IMR-90 (cell line): ENCODE measurements around the gene SLC25A26. TPM values are rescaled to one million over a fixed set of nuclear protein-coding genes. Genes with fewer than 3 reads are reported as not detected.
A peak's percentile ranks its signal among the peaks of the same experiment; 100 is the strongest.

Experiments used
- ATAC-seq: fragments of 200-7000 bp; cut with Tn5 transposase; 2 replicates; pipeline ENCODE4 v1.9.1; 2020; ENCODE audit warnings: low read depth, mild to moderate bottlenecking, moderate library complexity
- BruUV-seq: library from RNA; stranded (reverse); fragments of 400-500 nt; replicated peaks from 2 replicates; lab custom pipeline; 2021; lab: Mats Ljungman, UMichigan
- CTCF ChIA-PET: fragments of 300-600 bp; formaldehyde crosslinking; extraction: SDS; loops from one replicate; lab custom pipeline; 2021; ENCODE audit warnings: antibody characterized with exemption; lab: Yijun Ruan, JAX
- POLR2A ChIA-PET: fragments of 300-600 bp; sonication (Branson Sonifier 250); formaldehyde crosslinking; loops from one replicate; lab custom pipeline; 2022; ENCODE audit warnings: antibody characterized with exemption; ENCODE audit not compliant: unreplicated experiment; lab: Charles Lee
- DNase-seq: peaks from one replicate; pipeline ENCODE4 v3.0.0; 2013
- H2AFZ ChIP-seq: replicated peaks from 2 replicates; pipeline ENCODE3; 2013; ENCODE audit warnings: low read length, mild to moderate bottlenecking; ENCODE audit not compliant: poor library complexity
- H2AK5ac ChIP-seq: 2 replicates; pipeline ENCODE4 v1.6.1; 2013; ENCODE audit warnings: low read depth, low read length, inconsistent platforms
- H2AK9ac ChIP-seq: replicated peaks from 2 replicates; pipeline ENCODE3; 2013; ENCODE audit warnings: mild to moderate bottlenecking, low read depth, low read length, moderate library complexity; ENCODE audit not compliant: poor library complexity
- H2BK120ac ChIP-seq: 2 replicates; pipeline ENCODE4 v1.6.1; 2013; ENCODE audit warnings: low read depth, low read length, inconsistent platforms
- H2BK15ac ChIP-seq: 3 replicates; pipeline ENCODE4 v1.6.1; 2013; ENCODE audit warnings: low read depth, low read length, inconsistent platforms
- H2BK20ac ChIP-seq: 2 replicates; pipeline ENCODE4 v1.6.1; 2013; ENCODE audit warnings: low read depth, mild to moderate bottlenecking, inconsistent platforms, low read length, moderate library complexity
- H2BK5ac ChIP-seq: 2 replicates; pipeline ENCODE4 v1.6.1; 2013; ENCODE audit warnings: mild to moderate bottlenecking, low read depth, low read length, inconsistent platforms; ENCODE audit not compliant: poor library complexity, severe bottlenecking
- H3K14ac ChIP-seq: replicated peaks from 2 replicates; pipeline ENCODE4 v1.6.1; 2013; ENCODE audit warnings: low read depth, low read length, inconsistent platforms
- H3K18ac ChIP-seq: 2 replicates; pipeline ENCODE4 v1.6.1; 2013; ENCODE audit warnings: low read depth, low read length, control low read depth
- H3K23ac ChIP-seq: 2 replicates; pipeline ENCODE4 v1.6.1; 2013; ENCODE audit warnings: low read depth, low read length, inconsistent platforms
- H3K27ac ChIP-seq: 2 replicates; pipeline ENCODE4 v1.5.1; 2013; ENCODE audit warnings: mild to moderate bottlenecking, control low read depth, low read length; ENCODE audit not compliant: insufficient read depth
- H3K27me3 ChIP-seq: 2 replicates; pipeline ENCODE4 v1.6.1; 2013; ENCODE audit warnings: low read length; ENCODE audit not compliant: control insufficient read depth, insufficient read depth
- H3K36me3 ChIP-seq: 2 replicates; pipeline ENCODE4 v1.6.1; 2013; ENCODE audit warnings: low read length, mixed read lengths; ENCODE audit not compliant: control insufficient read depth, insufficient read depth
- H3K4ac ChIP-seq: 2 replicates; pipeline ENCODE4 v1.6.1; 2013; ENCODE audit warnings: low read depth, low read length, inconsistent platforms
- H3K4me1 ChIP-seq: 2 replicates; pipeline ENCODE4 v1.6.1; 2013; ENCODE audit warnings: low read length, mixed read lengths; ENCODE audit not compliant: control insufficient read depth, insufficient read depth
- H3K4me2 ChIP-seq: 2 replicates; pipeline ENCODE4 v1.6.1; 2013; ENCODE audit warnings: low read depth, mild to moderate bottlenecking, control low read depth, low read length, moderate library complexity
- H3K4me3 ChIP-seq: 2 replicates; pipeline ENCODE4 v1.5.1; 2013; ENCODE audit warnings: low read depth, mild to moderate bottlenecking, control low read depth, low read length, moderate library complexity; ENCODE audit not compliant: insufficient read depth
- H3K56ac ChIP-seq: 2 replicates; pipeline ENCODE4 v1.6.1; 2013; ENCODE audit warnings: low read length, inconsistent platforms; ENCODE audit not compliant: insufficient read depth; ENCODE audit errors: extremely low read depth
- H3K79me1 ChIP-seq, 2 experiments: 2 replicates each; pipeline ENCODE4 v1.6.1; 2013; ENCODE audit warnings: low read length in 2 of 2, inconsistent platforms in 1 of 2, low read depth in 1 of 2
- H3K9ac ChIP-seq: 2 replicates; pipeline ENCODE4 v1.6.1; 2013; ENCODE audit warnings: low read depth, low read length, control low read depth
- H3K9me1 ChIP-seq: 2 replicates; pipeline ENCODE4 v1.6.1; 2013; ENCODE audit warnings: low read length, inconsistent platforms; ENCODE audit not compliant: insufficient read depth
- H3K9me3 ChIP-seq: 2 replicates; pipeline ENCODE4 v1.6.1; 2013; ENCODE audit warnings: low read length; ENCODE audit not compliant: control insufficient read depth, insufficient read depth
- H4K20me1 ChIP-seq: 2 replicates; pipeline ENCODE4 v1.6.1; 2013; ENCODE audit warnings: low read length, inconsistent platforms; ENCODE audit not compliant: insufficient read depth
- H4K5ac ChIP-seq: 2 replicates; pipeline ENCODE4 v1.6.1; 2013; ENCODE audit warnings: mild to moderate bottlenecking, low read depth, low read length, control low read depth
- H4K8ac ChIP-seq, 2 experiments: 2 replicates each; pipeline ENCODE4 v1.6.1; 2013; ENCODE audit warnings: low read depth in 2 of 2, low read length in 2 of 2, control low read depth in 1 of 2, inconsistent platforms in 1 of 2
- H4K91ac ChIP-seq: 2 replicates; pipeline ENCODE4 v1.6.1; 2013; ENCODE audit warnings: low read depth, low read length, inconsistent platforms; ENCODE audit not compliant: insufficient read depth
- BHLHE40 ChIP-seq: fragments of 150-350 bp; IDR thresholded peaks from 2 replicates; pipeline ENCODE4 v1.6.1; 2016; ENCODE audit warnings: mild to moderate bottlenecking, low read depth, low read length
- CEBPB ChIP-seq: IDR thresholded peaks from 2 replicates; pipeline ENCODE4 v1.6.1; 2012; ENCODE audit warnings: low read depth, low read length, improper control_type of control experiment
- CHD1 ChIP-seq: IDR thresholded peaks from 2 replicates; pipeline ENCODE4 v1.6.1; 2012; ENCODE audit warnings: low read depth, low read length, improper control_type of control experiment
- FOS ChIP-seq: fragments of 150-350 bp; IDR thresholded peaks from 2 replicates; pipeline ENCODE4 v1.6.1; 2016; ENCODE audit warnings: low read depth, low read length
- MAFK ChIP-seq: IDR thresholded peaks from 2 replicates; pipeline ENCODE4 v1.6.1; 2012; ENCODE audit warnings: low read depth, low read length, improper control_type of control experiment
- MAZ ChIP-seq: IDR thresholded peaks from 2 replicates; pipeline ENCODE4 v1.6.1; 2012; ENCODE audit warnings: low read depth, mild to moderate bottlenecking, low read length, improper control_type of control experiment, moderate library complexity, borderline replicate concordance
- MXI1 ChIP-seq: IDR thresholded peaks from 2 replicates; pipeline ENCODE4 v1.6.1; 2012; ENCODE audit warnings: low read depth, mild to moderate bottlenecking, low read length, moderate library complexity, borderline replicate concordance
- NFE2L2 ChIP-seq: fragments of 150-350 bp; IDR thresholded peaks from 2 replicates; pipeline ENCODE4 v1.6.1; 2016; ENCODE audit warnings: low read depth, mild to moderate bottlenecking, low read length
- POLR2A ChIP-seq: IDR thresholded peaks from 2 replicates; pipeline ENCODE4 v1.6.1; 2012; ENCODE audit warnings: mild to moderate bottlenecking, low read depth, low read length
- RCOR1 ChIP-seq: IDR thresholded peaks from 2 replicates; pipeline ENCODE4 v1.6.1; 2012; ENCODE audit warnings: mild to moderate bottlenecking, low read length, improper control_type of control experiment; ENCODE audit not compliant: insufficient replicate concordance
- RFX5 ChIP-seq: IDR thresholded peaks from 2 replicates; pipeline ENCODE4 v1.8.0; 2012; ENCODE audit warnings: low read depth, mild to moderate bottlenecking, low read length, moderate library complexity
- SMC3 ChIP-seq: fragments of 150-350 bp; IDR thresholded peaks from 2 replicates; pipeline ENCODE4 v1.6.1; 2016; ENCODE audit warnings: low read depth, mild to moderate bottlenecking, antibody characterized with exemption, low read length, moderate library complexity
- WGBS, 2 experiments: methylation state at CpG; one replicate each; pipeline versions ENCODE4 v1.1.5 to v1.1.7; 2013; ENCODE audit warnings: missing lambda C conversion rate in 2 of 2; ENCODE audit not compliant: insufficient read length in 1 of 2; ENCODE audit errors: extremely low coverage in 2 of 2; 5-methylcytosine and 5-hydroxymethylcytosine counted together
- dilution Hi-C: fragments of 300-500 bp; cut with HindIII; formaldehyde crosslinking; loops from one replicate; pipeline ENCODE4 v1.14.3; 2018; ENCODE audit warnings: low sequenced_read_pairs; ENCODE audit not compliant: unreplicated experiment
- in situ Hi-C: fragments of 300-500 bp; cut with MboI; formaldehyde crosslinking; loops from 3 replicates; pipeline ENCODE4 v1.14.3; 2019; ENCODE audit warnings: low sequenced_read_pairs, inconsistent platforms, mixed read lengths
- intact Hi-C: fragments of 100-400 bp; cut with micrococcal nuclease; formaldehyde crosslinking; loops from 2 replicates; pipeline ENCODE4 v1.10.0; 2022
- polyA plus RNA-seq, 3 experiments: library from polyadenylated mRNA; depleted of rRNA; stranded (reverse); fragments of >200 nt; gene quantifications; 2 replicates each; pipeline ENCODE4 v1.2.3, GENCODE V29; 2012; ENCODE audit warnings: low replicate concordance in 1 of 3
- total RNA-seq: library from RNA; depleted of rRNA; stranded (reverse); fragments of >200 nt; gene quantifications from 2 replicates; pipeline ENCODE4 v1.2.3, GENCODE V29; 2012
- TF ChIP-seq, protein P1 (sequence below): fragments of 150-350 bp; IDR thresholded peaks from 2 replicates; pipeline ENCODE4 v1.6.1; 2017; ENCODE audit warnings: mild to moderate bottlenecking, antibody characterized with exemption, low read length, low read depth
- TF ChIP-seq, protein P2 (sequence below): conservative IDR thresholded peaks from 2 replicates; pipeline ENCODE4 v1.5.1; 2012; ENCODE audit warnings: mild to moderate bottlenecking, low read depth, low read length, improper control_type of control experiment
- TF ChIP-seq, protein P3 (sequence below): fragments of 150-350 bp; IDR thresholded peaks from 2 replicates; pipeline ENCODE4 v1.6.1; 2016; ENCODE audit warnings: low read depth, mild to moderate bottlenecking, low read length, moderate library complexity, borderline replicate concordance

Gene SLC25A26
- total and polyA plus RNA-seq, 2 of the 4 experiments (the other 2 are of a cell fraction) = 10.9 to 12.7 TPM

DNA sequence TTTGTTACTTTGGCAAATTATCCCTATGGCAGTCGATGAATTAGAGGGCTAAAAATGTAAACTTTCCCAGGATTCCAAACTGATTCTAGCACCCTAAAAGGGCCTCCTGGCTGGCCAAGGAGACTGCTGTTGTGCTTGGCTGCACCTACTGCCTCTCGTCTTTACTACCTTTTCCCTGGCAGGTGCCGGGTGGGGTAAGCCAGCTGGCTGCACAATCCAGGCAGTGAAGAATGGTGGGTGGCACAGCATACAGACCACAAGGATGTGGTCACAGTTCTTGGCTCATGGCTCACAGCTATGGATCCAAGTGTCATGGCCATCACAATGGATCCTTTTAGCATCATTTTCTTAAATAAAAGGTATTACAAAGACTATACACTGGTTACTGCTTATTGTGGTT lies 20.7 kb upstream of the SLC25A26 start:
- TF ChIP-seq NFE2L2 = no peak
- no peak for TF ChIP-seq MAZ
- TF ChIP-seq RFX5 = no peak
- no peak for TF ChIP-seq MXI1
- TF ChIP-seq POLR2A = no peak
- TF ChIP-seq CEBPB = no peak
- no peak for TF ChIP-seq RCOR1
- no peak for TF ChIP-seq SMC3
- no peak for TF ChIP-seq BHLHE40
- TF ChIP-seq, protein P1, sequence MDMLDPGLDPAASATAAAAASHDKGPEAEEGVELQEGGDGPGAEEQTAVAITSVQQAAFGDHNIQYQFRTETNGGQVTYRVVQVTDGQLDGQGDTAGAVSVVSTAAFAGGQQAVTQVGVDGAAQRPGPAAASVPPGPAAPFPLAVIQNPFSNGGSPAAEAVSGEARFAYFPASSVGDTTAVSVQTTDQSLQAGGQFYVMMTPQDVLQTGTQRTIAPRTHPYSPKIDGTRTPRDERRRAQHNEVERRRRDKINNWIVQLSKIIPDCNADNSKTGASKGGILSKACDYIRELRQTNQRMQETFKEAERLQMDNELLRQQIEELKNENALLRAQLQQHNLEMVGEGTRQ = no peak
- TF ChIP-seq, protein P2, sequence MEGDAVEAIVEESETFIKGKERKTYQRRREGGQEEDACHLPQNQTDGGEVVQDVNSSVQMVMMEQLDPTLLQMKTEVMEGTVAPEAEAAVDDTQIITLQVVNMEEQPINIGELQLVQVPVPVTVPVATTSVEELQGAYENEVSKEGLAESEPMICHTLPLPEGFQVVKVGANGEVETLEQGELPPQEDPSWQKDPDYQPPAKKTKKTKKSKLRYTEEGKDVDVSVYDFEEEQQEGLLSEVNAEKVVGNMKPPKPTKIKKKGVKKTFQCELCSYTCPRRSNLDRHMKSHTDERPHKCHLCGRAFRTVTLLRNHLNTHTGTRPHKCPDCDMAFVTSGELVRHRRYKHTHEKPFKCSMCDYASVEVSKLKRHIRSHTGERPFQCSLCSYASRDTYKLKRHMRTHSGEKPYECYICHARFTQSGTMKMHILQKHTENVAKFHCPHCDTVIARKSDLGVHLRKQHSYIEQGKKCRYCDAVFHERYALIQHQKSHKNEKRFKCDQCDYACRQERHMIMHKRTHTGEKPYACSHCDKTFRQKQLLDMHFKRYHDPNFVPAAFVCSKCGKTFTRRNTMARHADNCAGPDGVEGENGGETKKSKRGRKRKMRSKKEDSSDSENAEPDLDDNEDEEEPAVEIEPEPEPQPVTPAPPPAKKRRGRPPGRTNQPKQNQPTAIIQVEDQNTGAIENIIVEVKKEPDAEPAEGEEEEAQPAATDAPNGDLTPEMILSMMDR = no peak
- no peak for TF ChIP-seq CHD1
- TF ChIP-seq MAFK = no peak
- no peak for TF ChIP-seq FOS
- TF ChIP-seq, protein P3, sequence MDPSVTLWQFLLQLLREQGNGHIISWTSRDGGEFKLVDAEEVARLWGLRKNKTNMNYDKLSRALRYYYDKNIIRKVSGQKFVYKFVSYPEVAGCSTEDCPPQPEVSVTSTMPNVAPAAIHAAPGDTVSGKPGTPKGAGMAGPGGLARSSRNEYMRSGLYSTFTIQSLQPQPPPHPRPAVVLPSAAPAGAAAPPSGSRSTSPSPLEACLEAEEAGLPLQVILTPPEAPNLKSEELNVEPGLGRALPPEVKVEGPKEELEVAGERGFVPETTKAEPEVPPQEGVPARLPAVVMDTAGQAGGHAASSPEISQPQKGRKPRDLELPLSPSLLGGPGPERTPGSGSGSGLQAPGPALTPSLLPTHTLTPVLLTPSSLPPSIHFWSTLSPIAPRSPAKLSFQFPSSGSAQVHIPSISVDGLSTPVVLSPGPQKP = no peak
- no peak overlapping the region for H2AK5ac ChIP-seq
- in situ Hi-C loops (no loop called here), dilution Hi-C loops (no loop called here), intact Hi-C loops (no loop called here)
- no peak overlapping the region for H2BK15ac ChIP-seq
- no peaks in the 10 kb centered on the region for H3K4me1 ChIP-seq
- POLR2A ChIA-PET = no interaction called here
- no peaks in the 10 kb centered on the region for H4K20me1 ChIP-seq
- BruUV-seq = no TSS peak
- no peak overlapping the region for H4K91ac ChIP-seq
- H2BK5ac ChIP-seq = no peak overlapping the region
- H2AFZ ChIP-seq = peak overlapping the region; percentile 43
- no peaks in the 10 kb centered on the region for H3K9me3 ChIP-seq
- no peak overlapping the region for H3K14ac ChIP-seq
- H4K8ac ChIP-seq = no peak overlapping the region
- H2AK9ac ChIP-seq = peak overlapping the region; percentile 55
- no peak overlapping the region for H3K18ac ChIP-seq
- no CpG with 5 or more reads among the region's 3 CpGs for WGBS, 2 experiments
- no peak overlapping the region for H3K9ac ChIP-seq
- no peak overlapping the region for H2BK120ac ChIP-seq
- no peaks in the 10 kb centered on the region for H3K36me3 ChIP-seq
- H3K27ac ChIP-seq = no peak overlapping the region
- H3K56ac ChIP-seq = no peak overlapping the region
- no peak overlapping the region for H3K4me3 ChIP-seq
- no peak overlapping the region for H2BK20ac ChIP-seq
- ATAC-seq (no peak), DNase-seq (no peak)
- H3K9me1 ChIP-seq = peaks cover 14% of the 10 kb centered on the region
- no peak overlapping the region for H3K4ac ChIP-seq
- CTCF ChIA-PET = no interaction called here
- H3K4me2 ChIP-seq = no peak overlapping the region
- peaks cover 7% of the 10 kb centered on the region for H3K27me3 ChIP-seq
- H3K79me1 ChIP-seq = no peaks in the 10 kb centered on the region
- H3K23ac ChIP-seq = no peak overlapping the region
- H4K5ac ChIP-seq = no peak overlapping the region
